Astrocyte of the spinal cord (primary cell): ENCODE data around the gene DYRK3.

Experiments
- DNase-seq: peaks from one replicate; pipeline ENCODE4 v3.0.0; 2011; ENCODE audit warnings: low read depth, low spot score
- H3K4me3 ChIP-seq: 2 replicates; pipeline ENCODE4 v1.5.1; 2011; ENCODE audit warnings: low read depth, mild to moderate bottlenecking, low read length, moderate library complexity
- CTCF ChIP-seq: IDR thresholded peaks from 2 replicates; pipeline ENCODE4 v1.5.1; 2012; ENCODE audit warnings: low read depth, mild to moderate bottlenecking, low read length, inconsistent platforms
- in situ Hi-C: cut with HindIII; loops from 2 replicates; pipeline ENCODE4 v1.10.0; 2017; ENCODE audit warnings: low sequenced_read_pairs

Gene DYRK3

DNA sequence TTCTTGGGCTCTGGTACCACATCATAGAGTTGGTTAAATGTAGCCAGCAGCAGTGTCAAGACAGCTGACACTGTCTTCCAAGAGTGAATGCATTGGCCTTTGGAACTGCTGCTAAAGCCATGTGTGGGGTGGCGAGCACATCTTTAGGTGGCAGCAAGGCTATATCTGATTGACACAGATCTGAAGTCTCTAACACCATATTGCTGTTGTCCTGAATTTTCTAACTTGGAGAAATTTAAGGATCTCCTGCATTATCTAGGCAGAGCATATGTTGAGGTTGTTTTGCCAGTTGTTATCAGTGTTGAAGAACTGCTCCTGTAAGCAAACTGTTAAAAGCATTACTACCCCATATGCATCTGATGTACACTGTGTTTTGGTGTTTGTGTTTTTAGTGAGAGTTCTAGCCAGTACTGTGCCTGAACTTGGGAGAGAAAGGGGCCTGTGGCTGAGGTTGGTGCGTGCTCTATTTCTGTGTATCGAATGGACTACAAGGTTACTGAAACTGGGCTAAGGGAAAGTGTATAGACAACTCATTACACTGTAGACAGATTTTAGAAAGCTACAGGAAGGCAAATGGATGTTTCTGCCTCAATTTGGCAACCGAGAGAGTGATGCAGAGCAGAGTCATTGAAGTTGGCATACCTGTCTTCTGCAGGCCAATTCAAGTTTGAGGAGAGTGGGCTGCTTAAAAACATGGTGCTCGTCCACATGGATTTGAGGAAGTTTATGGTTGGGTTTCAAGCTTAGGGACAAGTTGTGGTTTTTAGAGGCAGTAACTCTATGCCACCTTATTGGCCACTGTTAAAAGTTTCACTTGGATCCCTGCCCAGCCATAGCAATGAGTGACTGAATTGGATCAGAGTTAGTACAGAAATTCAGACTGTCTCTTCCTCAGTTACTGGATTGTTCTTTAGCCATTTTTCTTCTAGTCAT lies 16.9 kb downstream of the DYRK3 start:
- no peak for DNase-seq
- in situ Hi-C loops, result no loop called here
- TF ChIP-seq CTCF, result no peak
- H3K4me3 ChIP-seq, result no peak overlapping the region

DNA sequence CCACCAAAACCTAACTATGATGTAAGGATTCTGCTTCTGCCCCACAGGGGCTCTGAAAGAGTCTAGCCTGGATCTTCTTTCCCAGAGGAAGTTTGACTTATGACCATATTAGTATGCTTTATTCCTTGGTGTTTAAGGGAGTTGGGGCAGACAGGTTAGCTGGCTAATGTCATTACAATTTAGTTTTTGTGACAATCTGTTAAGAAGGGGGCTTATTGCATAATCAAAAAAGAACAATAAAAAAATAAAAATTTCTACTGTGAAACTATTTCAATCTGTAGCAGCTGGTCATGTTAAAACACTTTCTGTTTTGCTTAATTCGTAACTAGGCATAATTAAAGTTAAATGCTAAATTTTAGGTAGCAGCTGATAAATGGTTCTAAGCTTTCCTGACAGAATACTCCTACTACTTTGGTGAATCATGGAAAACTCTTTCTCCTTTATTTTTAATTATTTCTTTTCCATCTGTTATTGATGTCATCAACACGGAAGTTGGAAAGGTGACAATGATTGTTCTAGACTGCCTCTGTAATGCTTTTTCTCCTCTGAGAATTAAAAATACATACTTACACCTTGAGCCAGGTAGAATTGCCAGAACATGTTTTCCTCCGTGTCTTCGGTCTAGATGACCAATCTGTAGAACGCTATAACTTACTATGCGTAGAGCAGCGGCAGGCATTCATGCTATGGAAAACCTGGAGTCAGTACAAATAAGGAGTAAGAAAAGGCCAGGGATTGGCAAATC lies 18.6 kb downstream of the DYRK3 start:
- TF ChIP-seq CTCF, result no peak
- in situ Hi-C loops, result no loop called here
- H3K4me3 ChIP-seq, result no peak overlapping the region
- DNase-seq, result no peak

GRCh38 chr1:206654828-206655227 lies 19.5 kb downstream of the DYRK3 start:
- DNase-seq, result no peak
- no peak for TF ChIP-seq CTCF
- H3K4me3 ChIP-seq, result no peak overlapping the region
- in situ Hi-C loops, result no loop called here

- DNase-seq, result no peak
- TF ChIP-seq CTCF, result no peak
- in situ Hi-C loops, result no loop called here
- no peak overlapping the region for H3K4me3 ChIP-seq
These were observed 20.1 kb downstream of the DYRK3 start for GRCh38 chr1:206655471-206655882.

- in situ Hi-C loops, result no loop called here
- no peak overlapping the region for H3K4me3 ChIP-seq
- no peak for DNase-seq
- TF ChIP-seq CTCF, result no peak
These were observed 21.6 kb downstream of the DYRK3 start for GRCh38 chr1:206656936-206657335.

DNA sequence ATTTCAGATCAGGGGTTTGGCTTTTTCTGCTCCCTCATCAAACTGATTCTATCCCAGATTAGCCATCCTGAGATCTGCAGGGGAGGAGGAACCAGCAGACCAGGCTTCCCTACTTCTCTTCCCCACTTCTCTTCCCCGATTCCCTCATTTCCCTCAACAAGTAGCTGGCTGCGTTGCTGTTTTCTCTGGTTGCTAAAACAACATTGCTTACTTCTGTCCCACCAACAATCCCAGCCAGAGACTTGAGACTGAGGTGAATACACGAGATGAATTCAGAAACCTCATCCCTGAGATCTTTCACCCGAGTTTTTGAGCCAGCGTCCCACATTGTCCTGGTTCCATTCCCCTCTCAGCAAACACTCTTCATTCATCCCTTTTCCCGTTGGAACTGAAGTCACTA lies 22.4 kb downstream of the DYRK3 start:
- H3K4me3 ChIP-seq, result no peak overlapping the region
- no peak for TF ChIP-seq CTCF
- in situ Hi-C loops, result no loop called here
- DNase-seq, result no peak
